Psoas muscle (tissue), 8 donors: ENCODE results near the gene ASPRV1. TPM values are rescaled to one million over a fixed set of nuclear protein-coding genes. Genes with fewer than 3 reads are reported as not detected.

Experiments used
- ATAC-seq, 4 donors: fragments of 200-7000 bp; cut with Tn5 transposase; one replicate each; pipeline ENCODE4 v1.9.1; 2020; ENCODE audit warnings: moderate library complexity in 3 of 4, mild to moderate bottlenecking in 2 of 4
- DNase-seq, 2 donors: peaks; one replicate each; pipeline ENCODE4 v3.0.0-alpha.2; 2020
- H3K27ac ChIP-seq: fragments of 200-600 bp; one replicate; pipeline ENCODE4 v1.8.0; 2022
- H3K27me3 ChIP-seq, 3 donors: fragments of 200-600 bp in 1 of 3; one replicate each; pipeline versions ENCODE4 v1.6.1 to v1.8.0; 2013 to 2022; ENCODE audit warnings: low read length in 2 of 3, mild to moderate bottlenecking in 2 of 3, moderate library complexity in 1 of 3; ENCODE audit not compliant: insufficient read depth in 3 of 3
- H3K36me3 ChIP-seq, 2 donors: fragments of 200-600 bp in 1 of 2; one replicate each; pipeline versions ENCODE4 v1.6.1 to v1.8.0; 2013 to 2022; ENCODE audit warnings: low read depth in 1 of 2, mild to moderate bottlenecking in 1 of 2, moderate library complexity in 1 of 2; ENCODE audit not compliant: insufficient read depth in 1 of 2
- H3K4me1 ChIP-seq: fragments of 200-600 bp; one replicate; pipeline ENCODE4 v1.8.0; 2022
- H3K4me3 ChIP-seq: fragments of 200-600 bp; one replicate; pipeline ENCODE4 v1.8.0; 2022; ENCODE audit warnings: mild to moderate bottlenecking
- H3K9me3 ChIP-seq: fragments of 200-600 bp; one replicate; pipeline ENCODE4 v1.8.0; 2022
- CTCF ChIP-seq: fragments of 200-600 bp; IDR thresholded peaks from one replicate; pipeline ENCODE4 v1.8.0; 2022; ENCODE audit warnings: antibody characterized with exemption
- WGBS, 3 donors: extraction: QIAGEN DNeasy Blood & Tissue Kit; methylation state at CpG; one replicate each; pipeline versions ENCODE4 v1.1.6 to v1.1.7; 2013; 5-methylcytosine and 5-hydroxymethylcytosine counted together
- intact Hi-C, 2 donors: fragments of 100-400 bp; cut with DNase I; formaldehyde crosslinking; loops; one replicate each; pipeline versions ENCODE4 v1.11.0 to v1.14.2; 2022
- polyA plus RNA-seq, 3 donors: library from polyadenylated mRNA; stranded (reverse); fragments of 200-250 nt; gene quantifications; one replicate each; pipeline ENCODE4 v1.2.3, GENCODE V29; 2013
- total RNA-seq, 4 donors: library from RNA; stranded (reverse); fragmentation: NEBNext Ultra II Directional in 2 of 4; extraction: Animal tissue kit (Norgen Biotek cat#: 25700) in 2 of 4; gene quantifications; one replicate each; pipeline versions ENCODE4 v1.2.1 to v1.2.4, GENCODE V29; 2021 to 2023
- donor health status: healthy with polysubstance abuse.
- donor health status: DM: no; HTN: no; CAD: no; lungs with moderate emphysema.
- donor health status: Bipolar disorder and iron deficiency.
- donor health status: healthy.
- donor health status: DM: yes; HTN: yes; CAD: no.
- donor health status: DM: no; HTN: no; CAD: no.
- donor health status: DM: no; HTN: no; CAD: no.
- donor health status: DM: yes; HTN: yes; CAD: no.

The ASPRV1 gene
- total and polyA plus RNA-seq, 7 donors = 0.20 to 1.8 (median 1.0) TPM

GRCh38 chr2:69969991-69970390 is 8.6 kb upstream of the ASPRV1 start:
- WGBS, 3 donors = 60 to 74% (median 64%) methylated on average over 4 of the region's 4 CpGs
- no peaks in the 10 kb centered on the region for H3K9me3 ChIP-seq
- DNase-seq = no peak

GRCh38 chr2:69969126-69969983 is 7.9 kb upstream of the ASPRV1 start:
- intact Hi-C loops = no loop called here
- 82 to 89% (median 84%) methylated on average over 16 of the region's 16 CpGs for WGBS, 3 donors
- Histone ChIP-seq H3K9me3 (no peaks in the 10 kb centered on the region), H3K4me1 (no peaks in the 10 kb centered on the region), H3K36me3 (no peaks in the 10 kb centered on the region), H3K27me3 (no peaks in the 10 kb centered on the region), H3K27ac (no peak overlapping the region), H3K4me3 (no peak overlapping the region)
- no peak for TF ChIP-seq CTCF
- DNase-seq = no peak
- ATAC-seq = no peak

More at GRCh38 chr2:69969991-69970390, 8.6 kb upstream of the ASPRV1 start:
- Histone ChIP-seq H3K27ac (no peak overlapping the region), H3K4me3 (no peak overlapping the region), H3K4me1 (no peaks in the 10 kb centered on the region), H3K27me3 (no peaks in the 10 kb centered on the region), H3K36me3 (no peaks in the 10 kb centered on the region)
- no peak for ATAC-seq
- no peak for TF ChIP-seq CTCF
- intact Hi-C loops = loop anchor here in 1 of 2 donors (5.0 kb wide), 1 partner anchor 613 kb away; no protein-coding TSS in a partner anchor

GRCh38 chr2:69968609-69969008 is 7.2 kb upstream of the ASPRV1 start:
- no peak for ATAC-seq
- intact Hi-C loops = no loop called here
- WGBS, 3 donors = 77 to 85% (median 82%) methylated on average over 10 of the region's 10 CpGs

GRCh38 chr2:69966496-69966895 is 5.1 kb upstream of the ASPRV1 start:
- intact Hi-C loops = no loop called here
- 95 to 100% (median 97%) methylated on average over 2 of the region's 2 CpGs for WGBS, 3 donors
- no peak for DNase-seq

More at GRCh38 chr2:69968609-69969008, 7.2 kb upstream of the ASPRV1 start:
- no peaks in the 10 kb centered on the region for H3K36me3 ChIP-seq
- no peak overlapping the region for H3K27ac ChIP-seq
- no peaks in the 10 kb centered on the region for H3K4me1 ChIP-seq
- H3K27me3 ChIP-seq = no peaks in the 10 kb centered on the region
- H3K4me3 ChIP-seq = no peak overlapping the region
- no peak for TF ChIP-seq CTCF
- no peak for DNase-seq
- no peaks in the 10 kb centered on the region for H3K9me3 ChIP-seq

More at GRCh38 chr2:69966496-69966895, 5.1 kb upstream of the ASPRV1 start:
- no peaks in the 10 kb centered on the region for H3K27me3 ChIP-seq
- no peaks in the 10 kb centered on the region for H3K36me3 ChIP-seq
- H3K4me3 ChIP-seq = no peak overlapping the region
- H3K9me3 ChIP-seq = no peaks in the 10 kb centered on the region
- TF ChIP-seq CTCF = no peak
- no peaks in the 10 kb centered on the region for H3K4me1 ChIP-seq
- no peak overlapping the region for H3K27ac ChIP-seq
- ATAC-seq = no peak
